Myocyte (in vitro differentiated cells): ENCODE measurements around the gene BBLN. TPM values are rescaled to one million over a fixed set of nuclear protein-coding genes. Genes with fewer than 3 reads are reported as not detected.
"Not testable (repeated sequence)": the region's sequence is repeated elsewhere in the genome, so short reads cannot be mapped to it uniquely, and the experiment has no call there.

Source experiments
- DNase-seq: peaks from one replicate; pipeline ENCODE4 v3.0.0-alpha.2; 2012; ENCODE audit warnings: low read depth
- polyA plus RNA-seq: library from polyadenylated mRNA; unstranded; fragments of >200 nt; gene quantifications from one replicate; pipeline ENCODE4 v1.2.1, GENCODE V29; 2012; ENCODE audit warnings: missing spikeins
- total RNA-seq: library from RNA; depleted of rRNA; stranded (reverse); fragments of >200 nt; gene quantifications from 2 replicates; pipeline ENCODE4 v1.2.3, GENCODE V29; 2014

BBLN gene
- 286 and 586 TPM in 2 replicates for total RNA-seq
- 116 TPM for polyA plus RNA-seq

- DNase-seq = peak; percentile 92
These were observed at the start of gene BBLN for GRCh38 chr9:128159784-128160602. Gene BBLN (plus strand): TSS chr9:128160265. CDS start chr9:128160408, 143 bp downstream.

GRCh38 chr9:128111726-128112125 is 48.3 kb upstream of the BBLN start:
- DNase-seq = not testable (repeated sequence)

- DNase-seq = no peak
These were observed 46.3 kb upstream of the BBLN start for GRCh38 chr9:128113526-128114325.

GRCh38 chr9:128114326-128115186 is 45.5 kb upstream of the BBLN start:
- no peak for DNase-seq

GRCh38 chr9:128115187-128116103 is 44.6 kb upstream of the BBLN start:
- peak; percentile 77 for DNase-seq

- no peak for DNase-seq
These were observed 43.7 kb upstream of the BBLN start for GRCh38 chr9:128116104-128117083.

GRCh38 chr9:128117613-128118471 is 42.2 kb upstream of the BBLN start:
- peak; percentile 90 for DNase-seq

GRCh38 chr9:128118472-128118857 is 41.6 kb upstream of the BBLN start:
- no peak for DNase-seq

- DNase-seq = peak; percentile 70
These were observed 40.9 kb upstream of the BBLN start for GRCh38 chr9:128118971-128119665.

- DNase-seq = no peak
These were observed 39.9 kb upstream of the BBLN start for GRCh38 chr9:128120061-128120740.

- no peak for DNase-seq
These were observed 39.2 kb upstream of the BBLN start for GRCh38 chr9:128120741-128121465.

GRCh38 chr9:128121466-128121810 is 38.6 kb upstream of the BBLN start:
- DNase-seq = no peak

- DNase-seq = no peak
These were observed 37.9 kb upstream of the BBLN start for GRCh38 chr9:128121924-128122808.

- DNase-seq = no peak
These were observed 37.3 kb upstream of the BBLN start for GRCh38 chr9:128122809-128123175.

GRCh38 chr9:128123451-128124080 is 36.5 kb upstream of the BBLN start:
- no peak for DNase-seq
